ENCODE results near the gene C1QBP. TPM values are rescaled to one million over a fixed set of nuclear protein-coding genes. Genes with fewer than 3 reads are reported as not detected.

Gene C1QBP
- total RNA-seq, 1 donor from 2014 or later: 108 TPM

Other genes with a start within 250 kb of the C1QBP start
- gene ZNF594, start 247.3 kb downstream of the C1QBP start, total RNA-seq: 27.7 TPM
- not detected for gene SCIMP, start 204.3 kb downstream of the C1QBP start, total RNA-seq
- 71.2 TPM for gene RABEP1, start 156.9 kb downstream of the C1QBP start, total RNA-seq
- gene NUP88, start 19.5 kb downstream of the C1QBP start, total RNA-seq: 94.0 TPM
- gene RPAIN, start 19.0 kb downstream of the C1QBP start, total RNA-seq: 39.3 TPM
- gene DHX33, start 29.8 kb upstream of the C1QBP start, total RNA-seq: 11.6 TPM
- gene DERL2, start 47.0 kb upstream of the C1QBP start, total RNA-seq: 23.9 TPM
- gene MIS12, start 47.4 kb upstream of the C1QBP start, total RNA-seq: 68.2 TPM
- gene NLRP1, start 145.4 kb upstream of the C1QBP start, total RNA-seq: 101 TPM